HepG2 (cell line): ENCODE data around the gene TAT. TPM values are rescaled to one million over a fixed set of nuclear protein-coding genes. Genes with fewer than 3 reads are reported as not detected.
A peak's percentile ranks its signal among the peaks of the same experiment; 100 is the strongest.

Source experiments
- EEA1 ChIP-seq: sonication (generic); formaldehyde crosslinking; IDR thresholded peaks from 2 replicates; pipeline ENCODE4 v1.5.1; 2020; ENCODE audit warnings: mild to moderate bottlenecking, missing genetic modification reagents, borderline replicate concordance
- EP300 ChIP-seq, 3 experiments: sonication (generic) in 1 of 3; formaldehyde crosslinking in 1 of 3; IDR thresholded peaks; 2 replicates each; pipeline versions ENCODE4 v1.5.1 to v1.6.1; 2011 to 2020; ENCODE audit warnings: low read depth in 2 of 3, low read length in 2 of 3, borderline replicate concordance in 1 of 3, improper control_type of control experiment in 1 of 3, mild to moderate bottlenecking in 1 of 3, missing genetic modification reagents in 1 of 3, moderate library complexity in 1 of 3
- IRX3 ChIP-seq: sonication (generic); formaldehyde crosslinking; IDR thresholded peaks from 2 replicates; pipeline ENCODE4 v1.8.1; 2023; ENCODE audit warnings: mild to moderate bottlenecking, low read depth, missing genetic modification reagents, borderline replicate concordance
- ISL2 ChIP-seq: sonication (generic); formaldehyde crosslinking; IDR thresholded peaks from 2 replicates; pipeline ENCODE4 v1.5.0; 2020; ENCODE audit warnings: missing genetic modification reagents
- ISX ChIP-seq: sonication (generic); formaldehyde crosslinking; conservative IDR thresholded peaks from 2 replicates; pipeline ENCODE4 v1.5.0; 2020; ENCODE audit warnings: missing genetic modification reagents
- MLLT10 ChIP-seq: sonication (generic); formaldehyde crosslinking; IDR thresholded peaks from 2 replicates; pipeline ENCODE4 v1.4.0; 2020; ENCODE audit warnings: missing genetic modification reagents
- PHF8 ChIP-seq: sonication (generic); formaldehyde crosslinking; IDR thresholded peaks from 2 replicates; pipeline ENCODE4 v1.5.0; 2020; ENCODE audit warnings: missing genetic modification reagents
- REPIN1 ChIP-seq: sonication (generic); formaldehyde crosslinking; IDR thresholded peaks from 2 replicates; pipeline ENCODE4 v1.8.0; 2022; ENCODE audit warnings: missing genetic modification reagents, low read depth, mild to moderate bottlenecking, borderline replicate concordance
- SPEN ChIP-seq: sonication (generic); formaldehyde crosslinking; IDR thresholded peaks from 2 replicates; pipeline ENCODE4 v1.5.1; 2020; ENCODE audit warnings: low read depth, mild to moderate bottlenecking, missing genetic modification reagents
- TRIM24 ChIP-seq: sonication (generic); formaldehyde crosslinking; IDR thresholded peaks from 2 replicates; pipeline ENCODE4 v1.8.0; 2022; ENCODE audit warnings: mild to moderate bottlenecking, missing genetic modification reagents
- ZMYM3 ChIP-seq: sonication (generic); formaldehyde crosslinking; IDR thresholded peaks from 2 replicates; pipeline ENCODE4 v1.5.1; 2020; ENCODE audit warnings: mild to moderate bottlenecking, missing genetic modification reagents
- ZNF17 ChIP-seq: sonication (generic); formaldehyde crosslinking; IDR thresholded peaks from 2 replicates; pipeline ENCODE4 v1.5.0; 2020; ENCODE audit warnings: mild to moderate bottlenecking, missing genetic modification reagents
- ZNF20 ChIP-seq: sonication (generic); formaldehyde crosslinking; IDR thresholded peaks from 2 replicates; pipeline ENCODE4 v1.4.0; 2020; ENCODE audit warnings: mild to moderate bottlenecking, moderate library complexity, missing genetic modification reagents
- ZNF230 ChIP-seq: sonication (generic); formaldehyde crosslinking; IDR thresholded peaks from 2 replicates; pipeline ENCODE4 v1.4.0; 2020; ENCODE audit warnings: mild to moderate bottlenecking, missing genetic modification reagents
- ZNF263 ChIP-seq: sonication (generic); formaldehyde crosslinking; IDR thresholded peaks from 2 replicates; pipeline ENCODE4 v1.4.0; 2020; ENCODE audit warnings: missing genetic modification reagents
- ZNF335 ChIP-seq: sonication (generic); formaldehyde crosslinking; IDR thresholded peaks from 2 replicates; pipeline ENCODE4 v1.4.0; 2020; ENCODE audit warnings: missing genetic modification reagents
- ZNF782 ChIP-seq: sonication (generic); formaldehyde crosslinking; IDR thresholded peaks from 2 replicates; pipeline ENCODE4 v1.4.0; 2020; ENCODE audit warnings: missing genetic modification reagents, mild to moderate bottlenecking, borderline replicate concordance
- ZNF816 ChIP-seq: sonication (generic); formaldehyde crosslinking; IDR thresholded peaks from 2 replicates; pipeline ENCODE4 v1.8.0; 2022; ENCODE audit warnings: missing genetic modification reagents, mild to moderate bottlenecking, borderline replicate concordance
- ZUFSP ChIP-seq: sonication (generic); formaldehyde crosslinking; IDR thresholded peaks from 2 replicates; pipeline ENCODE4 v1.9.0; 2021; ENCODE audit warnings: missing genetic modification reagents, mild to moderate bottlenecking, borderline replicate concordance
- polyA plus RNA-seq, 8 experiments: library from polyadenylated mRNA; depleted of rRNA in 3 of 8; stranded (reverse) in 7 of 8; unstranded in 1 of 8; fragments of >200 nt; fragmentation: Illumina TruSeq in 4 of 8; extraction: Trizol in 4 of 8; gene quantifications; 2 replicates each; pipeline versions ENCODE4 v1.2.1 to v1.2.3, GENCODE V29; 2011 to 2016; ENCODE audit warnings: low read depth in 4 of 8, missing spikeins in 1 of 8, mixed read lengths in 1 of 8; ENCODE audit not compliant: insufficient read depth in 1 of 8
- total RNA-seq, 5 experiments: library from RNA; depleted of rRNA; stranded (reverse); fragments of >200 nt; fragmentation: Illumina TruSeq; extraction: Trizol; gene quantifications; 2 replicates each; pipeline ENCODE4 v1.2.3, GENCODE V29; 2016; ENCODE audit warnings: low read depth in 1 of 5
- TF ChIP-seq, protein P1 (sequence below), 2 experiments: sonication (generic) in 1 of 2; formaldehyde crosslinking in 1 of 2; IDR thresholded peaks; 2 replicates each; pipeline versions ENCODE4 v1.4.0 to v1.6.1; 2016 to 2020; ENCODE audit warnings: borderline replicate concordance in 1 of 2, low read depth in 1 of 2, mild to moderate bottlenecking in 1 of 2, missing genetic modification reagents in 1 of 2
- TF ChIP-seq, protein P2 (sequence below): sonication (generic); formaldehyde crosslinking; IDR thresholded peaks from 2 replicates; pipeline ENCODE4 v1.4.0; 2020; ENCODE audit warnings: missing genetic modification reagents, low read depth, mild to moderate bottlenecking, borderline replicate concordance

The TAT gene
- total and polyA plus RNA-seq, 2 of the 13 experiments (the other 11 are each of a cell fraction or from before 2014, with no cell fraction given), result 1.6 to 5.8 TPM

DNA sequence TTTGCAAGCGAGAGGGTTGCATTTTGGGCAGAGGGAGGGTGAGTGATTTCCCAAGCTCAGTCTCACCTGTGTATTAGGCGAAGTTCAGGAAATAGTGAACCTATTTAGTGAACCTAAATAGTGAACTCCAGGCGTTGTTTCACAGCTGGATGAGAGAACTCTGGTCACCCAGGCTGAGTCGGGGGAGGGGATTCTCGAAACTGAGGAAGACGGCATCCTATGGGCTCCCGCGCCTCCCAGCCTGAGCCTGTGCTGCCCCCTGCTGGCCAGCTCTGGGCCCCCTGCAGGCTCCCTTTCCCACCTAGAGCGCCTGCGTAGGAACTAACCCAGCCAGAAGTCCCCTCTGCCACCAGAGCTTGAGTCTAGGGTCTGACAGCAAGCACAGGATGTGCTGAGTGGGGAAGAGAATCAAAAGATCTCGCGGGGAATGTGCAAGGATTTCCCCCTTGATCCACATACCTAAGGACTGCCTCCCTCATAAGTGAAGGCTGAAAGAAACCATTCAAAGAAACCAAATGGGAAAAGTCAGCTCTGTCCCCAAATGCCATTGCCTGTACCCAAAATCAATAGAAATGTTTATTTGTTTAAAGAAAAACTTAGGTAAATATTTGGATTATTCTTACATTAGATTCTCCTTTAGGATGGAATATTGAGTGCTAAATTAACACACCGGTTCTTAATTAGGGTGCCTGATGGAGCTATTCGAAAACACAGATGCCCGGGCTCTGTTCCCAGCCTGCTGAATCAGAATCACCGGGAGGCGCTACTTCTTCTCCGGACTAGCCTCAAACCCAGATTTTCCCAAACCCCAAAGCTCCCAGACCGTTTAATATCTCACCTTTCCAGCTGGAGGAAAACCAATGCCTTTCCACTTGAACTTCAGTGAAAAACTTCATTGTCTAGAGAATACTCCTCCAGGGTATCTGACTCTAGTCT, 34.3 kb upstream of the TAT start (continued):
- TF ChIP-seq ZNF20 (no peak), ZMYM3 (peak; percentile 8; the same call in 1 of the 2 replicates), ISX (CRISPR knock-in tag) (no peak), TRIM24 (CRISPR knock-in tag) (no peak), IRX3 (no peak), EP300 (IDR thresholded peaks at IDR 0.05; ENCODE audit: low read depth in 2 of 2, low read length in 2 of 2) (no peak), EP300 (CRISPR knock-in tag; IDR thresholded peaks at IDR 0.05; ENCODE audit: borderline replicate concordance) (no peak), ZNF230 (no peak), ZNF17 (no peak), ZUFSP (no peak), ZNF782 (CRISPR knock-in tag) (no peak), ZNF335 (CRISPR knock-in tag) (no peak), SPEN (CRISPR knock-in tag) (peak; percentile 67), ISL2 (CRISPR knock-in tag) (peak; percentile 54; the same call in 1 of the 2 replicates), ZNF263 (CRISPR knock-in tag) (no peak; the same call in 1 of the 2 replicates), PHF8 (CRISPR knock-in tag) (no peak), ZNF816 (CRISPR knock-in tag) (no peak), EEA1 (CRISPR knock-in tag) (no peak), MLLT10 (CRISPR knock-in tag) (no peak), REPIN1 (CRISPR knock-in tag) (peak; percentile 71)
- TF ChIP-seq, protein P1, sequence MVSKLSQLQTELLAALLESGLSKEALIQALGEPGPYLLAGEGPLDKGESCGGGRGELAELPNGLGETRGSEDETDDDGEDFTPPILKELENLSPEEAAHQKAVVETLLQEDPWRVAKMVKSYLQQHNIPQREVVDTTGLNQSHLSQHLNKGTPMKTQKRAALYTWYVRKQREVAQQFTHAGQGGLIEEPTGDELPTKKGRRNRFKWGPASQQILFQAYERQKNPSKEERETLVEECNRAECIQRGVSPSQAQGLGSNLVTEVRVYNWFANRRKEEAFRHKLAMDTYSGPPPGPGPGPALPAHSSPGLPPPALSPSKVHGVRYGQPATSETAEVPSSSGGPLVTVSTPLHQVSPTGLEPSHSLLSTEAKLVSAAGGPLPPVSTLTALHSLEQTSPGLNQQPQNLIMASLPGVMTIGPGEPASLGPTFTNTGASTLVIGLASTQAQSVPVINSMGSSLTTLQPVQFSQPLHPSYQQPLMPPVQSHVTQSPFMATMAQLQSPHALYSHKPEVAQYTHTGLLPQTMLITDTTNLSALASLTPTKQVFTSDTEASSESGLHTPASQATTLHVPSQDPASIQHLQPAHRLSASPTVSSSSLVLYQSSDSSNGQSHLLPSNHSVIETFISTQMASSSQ (IDR thresholded peaks at IDR 0.05; ENCODE audit: low read depth), result 0 out of 2 replicates have a peak, but pooled peaks have one; percentile 22
- TF ChIP-seq, protein P1 (CRISPR knock-in tag; IDR thresholded peaks at IDR 0.05; ENCODE audit: borderline replicate concordance), result no peak
- TF ChIP-seq, protein P2, sequence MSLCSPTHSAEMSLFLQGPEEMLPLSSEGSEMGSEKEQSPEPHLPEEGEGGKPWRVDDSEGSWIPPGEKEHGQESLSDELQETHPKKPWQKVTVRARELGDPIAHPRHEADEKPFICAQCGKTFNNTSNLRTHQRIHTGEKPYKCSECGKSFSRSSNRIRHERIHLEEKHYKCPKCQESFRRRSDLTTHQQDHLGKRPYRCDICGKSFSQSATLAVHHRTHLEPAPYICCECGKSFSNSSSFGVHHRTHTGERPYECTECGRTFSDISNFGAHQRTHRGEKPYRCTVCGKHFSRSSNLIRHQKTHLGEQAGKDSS, result peak; percentile 40; the same call in 1 of the 2 replicates
